Kidney (tissue), 14 donors: ENCODE data around the gene VPS37D. TPM values are rescaled to one million over a fixed set of nuclear protein-coding genes. Genes with fewer than 3 reads are reported as not detected.

ENCODE experiments used
- DNase-seq, 5 donors: peaks; one replicate each; pipeline ENCODE4 v3.0.0-alpha.2; 2013 to 2020
- FAIRE-seq: peaks from 2 replicates; lab custom pipeline; 2012; peaks lifted over from hg19 to GRCh38; lab: Jason Lieb, UNC
- H3K27ac ChIP-seq, 2 donors: one replicate each; pipeline ENCODE4 v1.7.0; 2013; ENCODE audit warnings: low read depth in 2 of 2, low read length in 2 of 2, inconsistent platforms in 1 of 2
- H3K27me3 ChIP-seq: one replicate; pipeline ENCODE4 v1.7.1; 2013; ENCODE audit warnings: low read length, inconsistent platforms; ENCODE audit not compliant: control insufficient read depth, insufficient read depth
- H3K36me3 ChIP-seq, 3 donors: one replicate each; pipeline versions ENCODE4 v1.7.0 to v1.7.1; 2013; ENCODE audit warnings: low read length in 3 of 3, control low read depth in 1 of 3, inconsistent platforms in 1 of 3; ENCODE audit not compliant: insufficient read depth in 3 of 3, control insufficient read depth in 2 of 3
- H3K4me1 ChIP-seq, 3 donors: one replicate each; pipeline versions ENCODE4 v1.7.0 to v1.7.1; 2013; ENCODE audit warnings: low read length in 3 of 3, inconsistent platforms in 1 of 3, low read depth in 1 of 3; ENCODE audit not compliant: control insufficient read depth in 2 of 3, insufficient read depth in 2 of 3
- H3K4me3 ChIP-seq, 3 donors: one replicate each; pipeline versions ENCODE4 v1.7.0 to v1.8.1; 2013; ENCODE audit warnings: low read length in 3 of 3, control low read depth in 1 of 3, inconsistent platforms in 1 of 3
- H3K9ac ChIP-seq, 3 donors: one replicate each; pipeline versions ENCODE4 v1.7.0 to v1.7.1; 2013; ENCODE audit warnings: low read length in 3 of 3, control low read depth in 1 of 3, inconsistent platforms in 1 of 3
- H3K9me3 ChIP-seq, 3 donors: one replicate each; pipeline versions ENCODE4 v1.7.0 to v1.7.1; 2013; ENCODE audit warnings: low read length in 3 of 3, control low read depth in 1 of 3, inconsistent platforms in 1 of 3; ENCODE audit not compliant: control insufficient read depth in 2 of 3, insufficient read depth in 1 of 3
- intact Hi-C: fragments of 100-400 bp; cut with DNase I; formaldehyde crosslinking; loops from one replicate; pipeline ENCODE4 v1.11.1; 2022
- polyA plus RNA-seq: library from polyadenylated mRNA; stranded (reverse); fragments of 350-450 nt; fragmentation: Illumina TruSeq; extraction: RNeasy Lipid Tissue Mini Kit (QIAGEN cat#74804); gene quantifications from one replicate; pipeline ENCODE4 v1.2.3, GENCODE V29; 2014; ENCODE audit warnings: low read depth, low replicate concordance; ENCODE audit not compliant: insufficient read depth
- total RNA-seq: library from RNA; stranded (reverse); fragmentation: NEBNext Ultra II Directional; extraction: Animal tissue kit (Norgen Biotek cat#: 25700); gene quantifications from one replicate; pipeline ENCODE4 v1.2.1, GENCODE V29; 2021
- TF ChIP-seq, protein P1 (sequence below): IDR thresholded peaks from 3 replicates; pipeline ENCODE4 v1.5.1; 2012; ENCODE audit warnings: mild to moderate bottlenecking, moderate library complexity, borderline replicate concordance; ENCODE audit not compliant: insufficient read depth; ENCODE audit errors: extremely low read depth
- donor health status: control.
- donor health status: control.
- donor health status: control.
- donor health status: control.
- donor health status: control.
- donor health status: DM: yes; HTN: yes; CAD: no.
- donor health status: Normal renal cell carcinoma (clear cell type).

The VPS37D gene
- total and polyA plus RNA-seq, 2 donors from 2014 or later = 13.2 to 19.3 TPM

DNA sequence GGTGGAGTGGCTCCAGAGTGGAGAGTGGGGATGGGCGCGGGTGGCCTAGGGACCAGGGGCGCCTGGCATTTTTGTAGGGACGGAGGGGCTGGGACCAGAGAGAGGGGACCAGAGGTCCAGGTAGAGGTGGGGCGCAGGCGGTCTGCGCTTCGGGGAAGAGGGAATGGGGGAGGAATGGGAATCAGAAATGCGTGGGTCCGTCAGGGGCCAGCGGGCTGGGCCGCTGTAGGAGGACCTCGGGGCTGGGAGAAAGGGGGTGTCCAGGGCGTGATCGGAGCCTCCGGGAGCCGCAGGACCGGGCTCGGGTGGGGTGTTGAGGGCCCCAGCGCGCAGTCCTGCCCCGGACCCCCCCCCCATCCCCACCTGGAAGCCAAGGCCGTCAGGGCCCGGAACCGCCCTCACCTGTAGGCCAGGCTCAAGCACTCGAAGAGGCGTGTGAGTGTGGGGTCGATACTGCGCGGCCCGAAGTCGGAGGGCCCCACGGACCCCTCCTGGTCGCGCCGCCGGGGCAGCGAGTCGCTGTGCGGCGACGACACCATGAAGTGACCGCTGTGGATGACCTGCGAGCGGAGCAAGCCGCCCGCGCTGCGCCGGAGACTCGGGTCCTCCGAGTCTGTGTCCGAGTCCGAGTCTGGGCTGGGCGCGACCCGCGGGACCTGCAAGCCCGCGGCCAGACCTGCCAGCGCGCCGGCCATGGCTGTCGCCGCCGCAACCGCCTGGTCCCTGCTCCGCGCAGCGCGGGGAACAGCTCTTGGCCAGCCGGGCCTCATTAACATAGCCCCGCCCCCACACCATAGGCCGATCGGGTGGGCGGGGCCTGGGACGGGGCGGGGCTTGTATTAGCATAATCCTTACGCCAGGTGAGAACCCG, 43.6 kb upstream of the VPS37D start, which contains the start of gene MLXIPL:
MLXIPL (minus strand) TSS at position 725 of the 871 bp plus-strand sequence; CDS start at position 695, 30 bp downstream.
- intact Hi-C loops = no loop called here
- peak; percentile 88 to 94 (median 93) for DNase-seq
- no peaks in the 10 kb centered on the region for H3K9me3 ChIP-seq
- peaks cover 4% of the 10 kb centered on the region for H3K27me3 ChIP-seq
- H3K4me3 ChIP-seq = peak within 1 kb of the TSS in 2 of 3 donors; percentile 69 to 73
- no peaks in the 10 kb centered on the region for H3K36me3 ChIP-seq
- H3K4me1 ChIP-seq = peaks cover 0 to 3% (median 0%) of the 10 kb centered on the region in 3 donors
- H3K9ac ChIP-seq = peak within 1 kb of the TSS in 2 of 3 donors; percentile 41 to 55
- no peak for FAIRE-seq
- TF ChIP-seq, protein P1, sequence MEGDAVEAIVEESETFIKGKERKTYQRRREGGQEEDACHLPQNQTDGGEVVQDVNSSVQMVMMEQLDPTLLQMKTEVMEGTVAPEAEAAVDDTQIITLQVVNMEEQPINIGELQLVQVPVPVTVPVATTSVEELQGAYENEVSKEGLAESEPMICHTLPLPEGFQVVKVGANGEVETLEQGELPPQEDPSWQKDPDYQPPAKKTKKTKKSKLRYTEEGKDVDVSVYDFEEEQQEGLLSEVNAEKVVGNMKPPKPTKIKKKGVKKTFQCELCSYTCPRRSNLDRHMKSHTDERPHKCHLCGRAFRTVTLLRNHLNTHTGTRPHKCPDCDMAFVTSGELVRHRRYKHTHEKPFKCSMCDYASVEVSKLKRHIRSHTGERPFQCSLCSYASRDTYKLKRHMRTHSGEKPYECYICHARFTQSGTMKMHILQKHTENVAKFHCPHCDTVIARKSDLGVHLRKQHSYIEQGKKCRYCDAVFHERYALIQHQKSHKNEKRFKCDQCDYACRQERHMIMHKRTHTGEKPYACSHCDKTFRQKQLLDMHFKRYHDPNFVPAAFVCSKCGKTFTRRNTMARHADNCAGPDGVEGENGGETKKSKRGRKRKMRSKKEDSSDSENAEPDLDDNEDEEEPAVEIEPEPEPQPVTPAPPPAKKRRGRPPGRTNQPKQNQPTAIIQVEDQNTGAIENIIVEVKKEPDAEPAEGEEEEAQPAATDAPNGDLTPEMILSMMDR = no peak
- H3K27ac ChIP-seq = peak within 1 kb of the TSS in 1 of 2 donors; percentile 22

DNA sequence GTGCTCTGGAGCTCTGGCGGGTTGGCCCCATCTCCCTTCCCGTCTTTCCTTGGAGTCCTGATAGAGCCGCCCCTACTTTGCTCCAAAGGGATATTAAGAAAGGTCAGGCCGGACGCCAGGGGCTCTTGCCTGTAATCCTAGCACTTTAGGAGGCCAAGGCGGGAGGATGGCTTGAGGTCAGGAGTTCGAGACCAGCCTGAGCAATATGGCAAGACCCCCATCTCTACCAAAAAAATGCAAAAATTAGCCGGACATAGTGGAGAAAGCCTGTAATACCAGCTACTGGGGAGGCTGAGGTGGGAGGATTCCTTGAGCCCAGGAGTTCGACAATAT, 43.0 kb upstream of the VPS37D start:
- Histone ChIP-seq H3K4me1 (peaks cover 0 to 3% (median 0%) of the 10 kb centered on the region in 3 donors), H3K4me3 (peak overlapping the region in 1 of 3 donors; percentile 73), H3K9me3 (no peaks in the 10 kb centered on the region), H3K27me3 (peaks cover 4% of the 10 kb centered on the region), H3K36me3 (no peaks in the 10 kb centered on the region), H3K9ac (no peak overlapping the region), H3K27ac (no peak overlapping the region)
- no peak for DNase-seq
- FAIRE-seq = no peak
- intact Hi-C loops = no loop called here
- TF ChIP-seq, protein P1 = no peak

DNA sequence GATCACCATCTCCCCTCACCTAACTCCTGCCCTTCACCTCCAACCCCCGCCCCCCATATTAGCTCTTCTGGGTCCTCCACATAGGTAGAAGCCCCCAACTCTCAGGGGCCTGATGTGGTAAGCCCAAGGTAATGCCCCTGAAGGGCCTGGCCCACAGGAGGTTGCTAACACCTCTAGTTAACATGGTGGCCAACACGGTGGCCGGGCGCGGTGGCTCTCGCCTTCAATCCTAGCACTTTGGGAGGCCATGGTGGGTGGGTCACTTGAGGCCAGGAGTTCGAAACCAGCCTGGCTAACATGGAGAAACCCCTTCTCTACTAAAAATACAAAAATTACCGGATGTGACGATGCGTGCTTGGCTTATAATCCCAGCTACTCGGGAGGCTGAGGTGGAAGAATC, 42.4 kb upstream of the VPS37D start:
- intact Hi-C loops = no loop called here
- DNase-seq (no peak), FAIRE-seq (no peak)
- Histone ChIP-seq H3K36me3 (no peaks in the 10 kb centered on the region), H3K27me3 (peaks cover 4% of the 10 kb centered on the region), H3K27ac (no peak overlapping the region), H3K4me1 (peaks cover 0 to 3% (median 0%) of the 10 kb centered on the region in 3 donors), H3K9ac (no peak overlapping the region), H3K4me3 (no peak overlapping the region), H3K9me3 (no peaks in the 10 kb centered on the region)
- TF ChIP-seq, protein P1 = no peak
